H1 (cell line): ENCODE data around the gene KCNB1. TPM values are rescaled to one million over a fixed set of nuclear protein-coding genes. Genes with fewer than 3 reads are reported as not detected.

ENCODE experiments used
- CTCF ChIA-PET: fragments of 300-600 bp; sonication (Branson Sonifier 250); formaldehyde crosslinking; loops from one replicate; lab custom pipeline; 2021; ENCODE audit not compliant: partially characterized antibody; lab: Charles Lee
- POLR2A ChIA-PET: fragments of 300-600 bp; sonication (Branson Sonifier 250); formaldehyde crosslinking; loops from one replicate; lab custom pipeline; 2021; ENCODE audit warnings: inconsistent platforms; ENCODE audit not compliant: partially characterized antibody; lab: Charles Lee
- DNase-seq, 2 experiments: peaks; one replicate each; pipeline versions ENCODE4 v3.0.0 to v3.0.0-alpha.2; 2010 to 2022; ENCODE audit warnings: low spot score in 2 of 2, low read depth in 1 of 2, mixed read lengths in 1 of 2
- FAIRE-seq: peaks from 2 replicates; lab custom pipeline; 2011; peaks lifted over from hg19 to GRCh38; lab: Jason Lieb, UNC
- H2AFZ ChIP-seq: 2 replicates; pipeline ENCODE4 v1.8.1; 2012; ENCODE audit warnings: low read length, inconsistent platforms
- H2AK5ac ChIP-seq: 2 replicates; pipeline ENCODE4 v1.6.1; 2013; ENCODE audit warnings: low read depth, low read length
- H2BK120ac ChIP-seq: replicated peaks from 2 replicates; pipeline ENCODE3; 2013; ENCODE audit warnings: low read depth, low read length, inconsistent platforms
- H2BK12ac ChIP-seq: 2 replicates; pipeline ENCODE4 v1.6.1; 2013; ENCODE audit warnings: low read depth, low read length
- H2BK15ac ChIP-seq: 2 replicates; pipeline ENCODE4 v1.6.1; 2013; ENCODE audit warnings: low read length
- H2BK20ac ChIP-seq: 2 replicates; pipeline ENCODE4 v1.6.1; 2013; ENCODE audit warnings: low read length
- H2BK5ac ChIP-seq: 2 replicates; pipeline ENCODE4 v1.6.1; 2013; ENCODE audit warnings: low read depth, low read length
- H3K14ac ChIP-seq: 2 replicates; pipeline ENCODE4 v1.6.1; 2013; ENCODE audit warnings: inconsistent platforms; ENCODE audit not compliant: insufficient read length
- H3K18ac ChIP-seq: 2 replicates; pipeline ENCODE4 v1.6.1; 2013; ENCODE audit warnings: low read length; ENCODE audit errors: extremely low read depth
- H3K23ac ChIP-seq: 2 replicates; pipeline ENCODE4 v1.6.1; 2013; ENCODE audit warnings: inconsistent platforms; ENCODE audit not compliant: insufficient read length
- H3K23me2 ChIP-seq: 2 replicates; pipeline ENCODE4 v1.6.1; 2013; ENCODE audit warnings: low read depth, low read length
- H3K27ac ChIP-seq: 2 replicates; pipeline ENCODE4 v1.6.1; 2011; ENCODE audit warnings: low read depth, low read length, inconsistent platforms
- H3K27me3 ChIP-seq, 4 experiments: replicated peaks in 1 of 4; 1 replicate in 1 of 4; 2 replicates in 3 of 4; pipeline versions ENCODE4 v1.6.1 to v1.8.1; 2011 to 2013; ENCODE audit warnings: low read length in 3 of 4, mild to moderate bottlenecking in 3 of 4, inconsistent platforms in 2 of 4, mixed read lengths in 2 of 4, moderate library complexity in 1 of 4; ENCODE audit not compliant: control insufficient read depth in 3 of 4, insufficient read depth in 3 of 4; ENCODE audit errors: extremely low read depth in 1 of 4
- H3K36me3 ChIP-seq, 4 experiments: 2 replicates each; pipeline versions ENCODE4 v1.6.1 to v1.8.1; 2011 to 2013; ENCODE audit warnings: mild to moderate bottlenecking in 4 of 4, low read length in 3 of 4, moderate library complexity in 2 of 4, control low read depth in 1 of 4, inconsistent platforms in 1 of 4; ENCODE audit not compliant: insufficient read depth in 4 of 4, control insufficient read depth in 2 of 4
- H3K4ac ChIP-seq: replicated peaks from 2 replicates; pipeline ENCODE3; 2013; ENCODE audit warnings: low read length, low read depth, mixed read lengths, inconsistent platforms; ENCODE audit not compliant: insufficient read length
- H3K4me1 ChIP-seq, 4 experiments: replicated peaks in 1 of 4; 1 replicate in 1 of 4; 2 replicates in 3 of 4; pipeline versions ENCODE4 v1.6.1 to v1.8.1; 2011 to 2013; ENCODE audit warnings: low read length in 3 of 4, inconsistent platforms in 2 of 4, mixed read lengths in 1 of 4; ENCODE audit not compliant: insufficient read depth in 4 of 4, control insufficient read depth in 3 of 4
- H3K4me2 ChIP-seq, 2 experiments: 2 replicates each; pipeline versions ENCODE4 v1.6.1 to v1.8.1; 2011 to 2013; ENCODE audit warnings: low read depth in 2 of 2, low read length in 2 of 2, control low read depth in 1 of 2, inconsistent platforms in 1 of 2, mild to moderate bottlenecking in 1 of 2; ENCODE audit not compliant: insufficient read depth in 1 of 2
- H3K4me3 ChIP-seq, 4 experiments: fragments of 200-600, 300-600 bp in 1 of 4; sonication (generic), shearing (Covaris generic), sonication (Bioruptor Twin) in 1 of 4; 2 replicates each; pipeline versions ENCODE4 v1.5.1 to v1.8.1; 2011 to 2016; ENCODE audit warnings: low read length in 4 of 4, low read depth in 3 of 4, control low read depth in 2 of 4, inconsistent platforms in 2 of 4, mild to moderate bottlenecking in 2 of 4, mixed read lengths in 1 of 4, moderate library complexity in 1 of 4; ENCODE audit not compliant: insufficient read depth in 2 of 4; ENCODE audit errors: extremely low read depth in 1 of 4
- H3K56ac ChIP-seq: replicated peaks from 2 replicates; pipeline ENCODE3; 2013; ENCODE audit warnings: low read depth, mild to moderate bottlenecking, mixed read lengths, low read length, inconsistent platforms; ENCODE audit not compliant: insufficient read length
- H3K79me1 ChIP-seq: 2 replicates; pipeline ENCODE4 v1.6.1; 2013; ENCODE audit warnings: low read depth, low read length, control low read depth
- H3K79me2 ChIP-seq, 2 experiments: 2 replicates each; pipeline versions ENCODE4 v1.6.1 to v1.8.1; 2012 to 2013; ENCODE audit warnings: low read length in 2 of 2, mild to moderate bottlenecking in 2 of 2, inconsistent platforms in 1 of 2; ENCODE audit not compliant: insufficient read depth in 2 of 2, control insufficient read depth in 1 of 2
- H3K9ac ChIP-seq, 4 experiments: replicated peaks in 1 of 4; 1 replicate in 1 of 4; 2 replicates in 3 of 4; pipeline versions ENCODE4 v1.6.1 to v1.8.1; 2011 to 2013; ENCODE audit warnings: low read depth in 3 of 4, low read length in 3 of 4, control low read depth in 2 of 4, mild to moderate bottlenecking in 2 of 4, moderate library complexity in 2 of 4, inconsistent platforms in 1 of 4; ENCODE audit errors: extremely low read depth in 1 of 4
- H3K9me3 ChIP-seq, 2 experiments: 2 replicates each; pipeline versions ENCODE4 v1.6.1 to v1.8.1; 2012 to 2013; ENCODE audit warnings: mild to moderate bottlenecking in 2 of 2, moderate library complexity in 2 of 2, control low read depth in 1 of 2, inconsistent platforms in 1 of 2, low read depth in 1 of 2, low read length in 1 of 2, mixed read lengths in 1 of 2; ENCODE audit not compliant: insufficient read depth in 2 of 2
- H4K20me1 ChIP-seq, 2 experiments: replicated peaks in 1 of 2; 2 replicates each; pipeline versions ENCODE3 to v1.8.1; 2011 to 2013; ENCODE audit warnings: inconsistent platforms in 2 of 2, low read length in 2 of 2, mild to moderate bottlenecking in 1 of 2; ENCODE audit not compliant: insufficient read depth in 2 of 2, control insufficient read depth in 1 of 2
- H4K5ac ChIP-seq: 2 replicates; pipeline ENCODE4 v1.6.1; 2013; ENCODE audit warnings: low read length, low read depth, mixed read lengths, inconsistent platforms; ENCODE audit not compliant: insufficient read length
- H4K8ac ChIP-seq: 2 replicates; pipeline ENCODE4 v1.8.0; 2013; ENCODE audit warnings: mild to moderate bottlenecking, moderate library complexity, low read length, inconsistent platforms; ENCODE audit not compliant: insufficient read depth; ENCODE audit errors: extremely low read depth
- H4K91ac ChIP-seq: replicated peaks from 2 replicates; pipeline ENCODE3; 2013; ENCODE audit warnings: low read length, mixed read lengths, inconsistent platforms; ENCODE audit not compliant: insufficient read length
- BACH1 ChIP-seq: IDR thresholded peaks from 2 replicates; pipeline ENCODE4 v1.6.1; 2012; ENCODE audit warnings: low read length, improper control_type of control experiment
- EZH2 ChIP-seq: fragments of 200-600 bp; sonication (generic); IDR thresholded peaks from 2 replicates; pipeline ENCODE4 v1.7.1; 2012; ENCODE audit warnings: low read depth, mild to moderate bottlenecking, moderate library complexity, low read length, inconsistent platforms; ENCODE audit not compliant: severe bottlenecking
- NANOG ChIP-seq: IDR thresholded peaks from 2 replicates; pipeline ENCODE4 v1.6.1; 2011; ENCODE audit warnings: low read length, low read depth, mild to moderate bottlenecking, inconsistent platforms; ENCODE audit not compliant: insufficient read depth, poor library complexity, severe bottlenecking
- TAF7 ChIP-seq: optimal IDR thresholded peaks from 2 replicates; pipeline ENCODE3; 2011; ENCODE audit warnings: low read depth, mild to moderate bottlenecking, inconsistent platforms, low read length, moderate library complexity, borderline replicate concordance
- USF2 ChIP-seq: IDR thresholded peaks from 2 replicates; pipeline ENCODE4 v1.6.1; 2011; ENCODE audit warnings: low read length, improper control_type of control experiment
- WGBS, 2 experiments: shearing (Covaris generic) in 1 of 2; methylation state at CpG; one replicate each; pipeline versions ENCODE4 v1.1.6 to v1.1.7; 2013 to 2015; ENCODE audit warnings: low lambda C conversion rate in 2 of 2, mixed read lengths in 2 of 2, inconsistent platforms in 1 of 2, low coverage in 1 of 2, missing lambda C conversion rate in 1 of 2; ENCODE audit not compliant: insufficient replicate concordance in 2 of 2, insufficient coverage in 1 of 2, insufficient read length in 1 of 2; ENCODE audit errors: extremely low coverage in 1 of 2, missing lambda C conversion rate in 1 of 2; 5-methylcytosine and 5-hydroxymethylcytosine counted together
- polyA plus RNA-seq, 7 experiments: library from polyadenylated mRNA; depleted of rRNA in 3 of 7; stranded (reverse) in 5 of 7; unstranded in 2 of 7; fragments of >200 nt in 5 of 7; fragments of 200-250 nt in 2 of 7; gene quantifications; 1 replicate in 5 of 7; 2 replicates in 1 of 7; 4 replicates in 1 of 7; pipeline versions ENCODE4 v1.2.1 to v1.2.3, GENCODE V29; 2011 to 2013; ENCODE audit warnings: missing spikeins in 2 of 7, mixed read lengths in 2 of 7
- total RNA-seq: library from RNA; stranded (reverse); fragmentation: NEBNext Ultra II Directional; extraction: Animal tissue kit (Norgen Biotek cat#: 25700); gene quantifications from 2 replicates; pipeline ENCODE4 v1.2.1, GENCODE V29; 2021

Gene KCNB1
- total and polyA plus RNA-seq, 2 of the 8 experiments (the other 6 are each of a cell fraction or from before 2014, with no cell fraction given) = 0.58 to 0.67 TPM

GRCh38 chr20:49415668-49416044, 66.8 kb downstream of the KCNB1 start:
- CTCF ChIA-PET = interaction anchor here (0.8 to 2.9 kb wide), 9 partner anchors 11 to 128 kb away, joined by 3 to 16 read pairs (median 10); no protein-coding TSS in a partner anchor
- Histone ChIP-seq H3K9me3 (no peaks in the 10 kb centered on the region), H2AFZ (no peak overlapping the region), H3K27me3 (no peaks in the 10 kb centered on the region), H3K27ac (no peak overlapping the region), H2BK5ac (no peak overlapping the region), H2BK20ac (no peak overlapping the region), H3K79me2 (no peaks in the 10 kb centered on the region), H3K23me2 (no peaks in the 10 kb centered on the region), H4K8ac (no peak overlapping the region), H3K23ac (no peak overlapping the region), H3K4me2 (no peak overlapping the region), H2BK120ac (no peak overlapping the region), H3K79me1 (no peaks in the 10 kb centered on the region), H4K91ac (no peak overlapping the region), H3K18ac (no peak overlapping the region), H3K9ac (no peak overlapping the region), H2BK12ac (no peak overlapping the region), H2BK15ac (no peak overlapping the region), H3K4me1 (no peaks in the 10 kb centered on the region; a peak in 1 of 7 replicates), H4K20me1 (no peaks in the 10 kb centered on the region), H3K14ac (no peak overlapping the region), H3K4ac (no peak overlapping the region), H3K4me3 (no peak overlapping the region), H3K36me3 (no peaks in the 10 kb centered on the region), H3K56ac (no peak overlapping the region), H4K5ac (no peak overlapping the region), H2AK5ac (no peak overlapping the region)
- no peak for TF ChIP-seq NANOG
- TF ChIP-seq BACH1 = no peak
- no peak for TF ChIP-seq TAF7
- TF ChIP-seq USF2 = no peak
- no peak for TF ChIP-seq EZH2
- DNase-seq (no peak), FAIRE-seq (no peak)
- POLR2A ChIA-PET = interaction anchor here (0.6 kb wide), 1 partner anchor 304 kb away, joined by 4 read pairs; no protein-coding TSS in a partner anchor
- 86% methylated on average over 8 of the region's 8 CpGs; no CpG with 5 or more reads in 1 of the 2 experiments for WGBS, 2 experiments
